WTC11 (cell line): Measurements from ENCODE around the gene TPK1. TPM values are rescaled to one million over a fixed set of nuclear protein-coding genes. Genes with fewer than 3 reads are reported as not detected.

ENCODE experiments used
- ATAC-seq: fragments of 200-7000 bp; cut with Tn5 transposase; 2 replicates; pipeline ENCODE4 v1.10.0; 2021; ENCODE audit warnings: mild to moderate bottlenecking, moderate library complexity
- CTCF ChIA-PET: fragments of 300-600 bp; sonication (Branson Sonifier 250); formaldehyde crosslinking; loops from one replicate; lab custom pipeline; 2021; ENCODE audit warnings: antibody characterized with exemption; lab: Charles Lee
- POLR2A ChIA-PET: fragments of 350-600 bp; sonication (Branson Sonifier 250); formaldehyde crosslinking; loops from one replicate; lab custom pipeline; 2021; ENCODE audit warnings: antibody characterized with exemption; lab: Charles Lee
- DNase-seq: peaks from one replicate; pipeline ENCODE4 v3.0.0; 2021; ENCODE audit warnings: low spot score
- H3K27ac Mint-ChIP-seq: 2 replicates; pipeline ENCODE4 v1.8.0; 2021; ENCODE audit warnings: mixed read lengths
- H3K27me3 Mint-ChIP-seq: 2 replicates; pipeline ENCODE4 v1.8.0; 2021; ENCODE audit warnings: low read depth, mild to moderate bottlenecking, moderate library complexity, mixed read lengths
- H3K36me3 Mint-ChIP-seq: 2 replicates; pipeline ENCODE4 v1.8.0; 2021; ENCODE audit warnings: mixed read lengths
- H3K4me1 Mint-ChIP-seq: 2 replicates; pipeline ENCODE4 v1.8.0; 2022; ENCODE audit warnings: mixed read lengths
- H3K4me3 Mint-ChIP-seq: 2 replicates; pipeline ENCODE4 v1.8.0; 2021; ENCODE audit warnings: mild to moderate bottlenecking, moderate library complexity, mixed read lengths
- H3K9me3 Mint-ChIP-seq: 2 replicates; pipeline ENCODE4 v1.8.0; 2021; ENCODE audit warnings: mixed read lengths
- CREB1 ChIP-seq: sonication (generic); formaldehyde crosslinking; IDR thresholded peaks from 2 replicates; pipeline ENCODE4 v1.8.0; 2023; ENCODE audit warnings: mild to moderate bottlenecking, missing genetic modification reagents
- ELF4 ChIP-seq: sonication (generic); formaldehyde crosslinking; IDR thresholded peaks from 2 replicates; pipeline ENCODE4 v1.8.1; 2022; ENCODE audit warnings: low read depth, mild to moderate bottlenecking, moderate library complexity, missing genetic modification reagents
- ESRRA ChIP-seq: sonication (generic); formaldehyde crosslinking; IDR thresholded peaks from 2 replicates; pipeline ENCODE4 v1.8.1; 2022; ENCODE audit warnings: mild to moderate bottlenecking, missing genetic modification reagents, borderline replicate concordance
- JUN ChIP-seq: sonication (generic); formaldehyde crosslinking; IDR thresholded peaks from 2 replicates; pipeline ENCODE4 v1.8.0; 2023; ENCODE audit warnings: mild to moderate bottlenecking, missing genetic modification reagents
- MXD4 ChIP-seq: fragments of 250-450 bp; sonication (Bioruptor Pico); IDR thresholded peaks from 2 replicates; pipeline ENCODE4 v1.8.0; 2021; ENCODE audit warnings: mild to moderate bottlenecking, moderate library complexity, borderline replicate concordance
- NFE2L1 ChIP-seq: sonication (generic); formaldehyde crosslinking; IDR thresholded peaks from 2 replicates; pipeline ENCODE4 v1.8.1; 2023; ENCODE audit warnings: missing genetic modification reagents
- NFYB ChIP-seq: sonication (generic); formaldehyde crosslinking; conservative IDR thresholded peaks from 2 replicates; pipeline ENCODE4 v1.8.0; 2022; ENCODE audit warnings: low read depth, missing genetic modification reagents
- RELA ChIP-seq: sonication (generic); formaldehyde crosslinking; IDR thresholded peaks from 2 replicates; pipeline ENCODE4 v1.8.1; 2022; ENCODE audit warnings: missing genetic modification reagents, mild to moderate bottlenecking, borderline replicate concordance
- SP1 ChIP-seq: sonication (generic); formaldehyde crosslinking; conservative IDR thresholded peaks from 2 replicates; pipeline ENCODE4 v1.8.1; 2022; ENCODE audit warnings: missing genetic modification reagents
- TCF7 ChIP-seq: sonication (generic); formaldehyde crosslinking; IDR thresholded peaks from 2 replicates; pipeline ENCODE4 v1.8.0; 2022; ENCODE audit warnings: mild to moderate bottlenecking, low read depth, missing genetic modification reagents, moderate library complexity
- TEAD1 ChIP-seq: sonication (generic); formaldehyde crosslinking; IDR thresholded peaks from 2 replicates; pipeline ENCODE4 v1.8.0; 2022; ENCODE audit warnings: mild to moderate bottlenecking, missing genetic modification reagents
- ZNF121 ChIP-seq: sonication (generic); formaldehyde crosslinking; IDR thresholded peaks from 2 replicates; pipeline ENCODE4 v1.8.0; 2023; ENCODE audit warnings: missing genetic modification reagents
- ZNF263 ChIP-seq: sonication (generic); formaldehyde crosslinking; IDR thresholded peaks from 2 replicates; pipeline ENCODE4 v1.8.1; 2022; ENCODE audit warnings: low read depth, mild to moderate bottlenecking, moderate library complexity, missing genetic modification reagents
- ZNF317 ChIP-seq: sonication (generic); formaldehyde crosslinking; IDR thresholded peaks from 2 replicates; pipeline ENCODE4 v1.8.1; 2023; ENCODE audit warnings: low read depth, mild to moderate bottlenecking, moderate library complexity, missing genetic modification reagents, borderline replicate concordance
- total RNA-seq: library from RNA; stranded (reverse); gene quantifications from 3 replicates; pipeline ENCODE4 v1.2.3, GENCODE V29; 2021
- TF ChIP-seq, protein P1 (sequence below): sonication (generic); formaldehyde crosslinking; IDR thresholded peaks from 2 replicates; pipeline ENCODE4 v1.8.0; 2022; ENCODE audit warnings: mild to moderate bottlenecking, missing genetic modification reagents
- TF ChIP-seq, protein P2 (sequence below): sonication (generic); formaldehyde crosslinking; IDR thresholded peaks from 2 replicates; pipeline ENCODE4 v1.8.0; 2022; ENCODE audit warnings: mild to moderate bottlenecking, missing genetic modification reagents
- TF ChIP-seq, protein P3 (sequence below): sonication (generic); formaldehyde crosslinking; IDR thresholded peaks from 2 replicates; pipeline ENCODE4 v1.8.0; 2022; ENCODE audit warnings: missing genetic modification reagents
- TF ChIP-seq, protein P4 (sequence below): sonication (generic); formaldehyde crosslinking; IDR thresholded peaks from 2 replicates; pipeline ENCODE4 v1.8.1; 2022; ENCODE audit warnings: low read depth, mild to moderate bottlenecking, moderate library complexity, missing genetic modification reagents, borderline replicate concordance
- TF ChIP-seq, protein P5 (sequence below): fragments of 250-450 bp; sonication (Bioruptor Pico); IDR thresholded peaks from 2 replicates; pipeline ENCODE4 v1.9.0; 2021; ENCODE audit warnings: mild to moderate bottlenecking
- TF ChIP-seq, protein P6 (sequence below): fragments of 250-450 bp; sonication (Bioruptor Pico); IDR thresholded peaks from 2 replicates; pipeline ENCODE4 v1.9.0; 2021; ENCODE audit warnings: mild to moderate bottlenecking

TPK1 gene
- total RNA-seq, 1 experiment from 2014 or later: 2.7 TPM

DNA sequence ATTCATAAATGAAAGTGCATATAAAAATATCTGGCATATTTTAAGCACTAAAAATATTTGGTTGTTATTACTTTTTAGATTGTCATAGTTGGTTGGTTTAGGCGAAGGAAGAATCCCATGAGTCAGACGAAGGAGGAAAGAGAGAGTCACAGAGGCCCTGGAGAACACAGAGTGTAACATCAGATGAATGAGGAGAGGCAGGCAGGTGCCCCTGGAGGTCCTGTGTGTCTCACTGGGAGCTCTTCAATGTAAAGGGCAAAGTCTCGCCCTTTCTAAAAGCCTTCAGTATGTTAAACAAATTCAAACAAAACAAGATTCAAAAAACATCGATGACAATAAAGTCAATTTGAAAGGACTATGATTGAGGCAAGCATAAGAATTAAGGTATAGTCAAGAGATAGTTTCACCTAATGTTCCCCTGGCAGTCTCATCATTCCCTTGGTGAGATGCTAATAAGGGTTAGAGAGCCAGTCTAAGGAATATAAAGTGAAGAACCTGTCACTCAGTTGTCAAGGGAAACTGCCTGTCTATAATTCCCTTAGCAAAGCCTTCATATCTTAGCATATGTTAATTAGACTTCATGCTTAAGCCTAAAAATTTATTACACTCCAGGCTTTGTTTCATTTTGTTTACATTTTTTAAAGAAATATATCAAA is 194.3 kb downstream of the TPK1 start:
- DNase-seq (no peak), ATAC-seq (peak; percentile 76)
- Mint-ChIP-seq H3K9me3 (no peaks in the 10 kb centered on the region), H3K27me3 (no peaks in the 10 kb centered on the region), H3K4me1 (peaks cover 7% of the 10 kb centered on the region), H3K27ac (no peak overlapping the region), H3K4me3 (no peak overlapping the region), H3K36me3 (no peaks in the 10 kb centered on the region)
- POLR2A ChIA-PET: no interaction called here
- TF ChIP-seq ZNF121 (CRISPR knock-in tag) (no peak), TCF7 (CRISPR knock-in tag) (no peak), RELA (CRISPR knock-in tag) (no peak), ESRRA (no peak)
- CTCF ChIA-PET: interaction anchor here (1.3 kb wide), 1 partner anchor 29 kb away, joined by 3 read pairs; no protein-coding TSS in a partner anchor

DNA sequence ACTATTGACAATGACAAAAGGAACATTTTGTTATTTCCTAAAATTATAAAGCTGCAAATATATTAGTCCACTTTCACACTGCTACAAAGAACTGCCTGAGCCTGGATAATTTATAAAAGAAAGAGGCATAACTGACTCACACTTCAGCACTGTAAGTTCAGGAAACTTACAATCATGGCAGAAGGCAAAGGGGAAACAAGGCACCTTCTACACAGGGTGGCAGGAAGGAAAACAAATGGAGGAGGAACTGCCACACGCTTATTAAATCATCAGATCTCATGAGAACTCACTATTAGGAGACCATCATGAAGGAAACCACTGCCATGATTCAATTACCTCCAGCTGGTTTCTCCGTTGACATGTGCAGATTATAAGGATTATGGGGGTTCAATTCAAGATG is 203.1 kb downstream of the TPK1 start:
- Mint-ChIP-seq H3K9me3 (peaks cover 24% of the 10 kb centered on the region), H3K4me3 (no peak overlapping the region), H3K36me3 (peaks cover 21% of the 10 kb centered on the region), H3K4me1 (peaks cover 6% of the 10 kb centered on the region), H3K27me3 (no peaks in the 10 kb centered on the region), H3K27ac (no peak overlapping the region)
- POLR2A ChIA-PET: no interaction called here
- CTCF ChIA-PET: no interaction called here
- TF ChIP-seq ZNF263 (CRISPR knock-in tag): no peak
- TF ChIP-seq CREB1 (CRISPR knock-in tag): no peak
- no peak for TF ChIP-seq ELF4 (CRISPR knock-in tag)
- TF ChIP-seq, protein P1, sequence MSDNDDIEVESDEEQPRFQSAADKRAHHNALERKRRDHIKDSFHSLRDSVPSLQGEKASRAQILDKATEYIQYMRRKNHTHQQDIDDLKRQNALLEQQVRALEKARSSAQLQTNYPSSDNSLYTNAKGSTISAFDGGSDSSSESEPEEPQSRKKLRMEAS (CRISPR knock-in tag): no peak
- TF ChIP-seq ZNF317 (CRISPR knock-in tag): no peak
- no peak for TF ChIP-seq NFYB (CRISPR knock-in tag)
- TF ChIP-seq, protein P2, sequence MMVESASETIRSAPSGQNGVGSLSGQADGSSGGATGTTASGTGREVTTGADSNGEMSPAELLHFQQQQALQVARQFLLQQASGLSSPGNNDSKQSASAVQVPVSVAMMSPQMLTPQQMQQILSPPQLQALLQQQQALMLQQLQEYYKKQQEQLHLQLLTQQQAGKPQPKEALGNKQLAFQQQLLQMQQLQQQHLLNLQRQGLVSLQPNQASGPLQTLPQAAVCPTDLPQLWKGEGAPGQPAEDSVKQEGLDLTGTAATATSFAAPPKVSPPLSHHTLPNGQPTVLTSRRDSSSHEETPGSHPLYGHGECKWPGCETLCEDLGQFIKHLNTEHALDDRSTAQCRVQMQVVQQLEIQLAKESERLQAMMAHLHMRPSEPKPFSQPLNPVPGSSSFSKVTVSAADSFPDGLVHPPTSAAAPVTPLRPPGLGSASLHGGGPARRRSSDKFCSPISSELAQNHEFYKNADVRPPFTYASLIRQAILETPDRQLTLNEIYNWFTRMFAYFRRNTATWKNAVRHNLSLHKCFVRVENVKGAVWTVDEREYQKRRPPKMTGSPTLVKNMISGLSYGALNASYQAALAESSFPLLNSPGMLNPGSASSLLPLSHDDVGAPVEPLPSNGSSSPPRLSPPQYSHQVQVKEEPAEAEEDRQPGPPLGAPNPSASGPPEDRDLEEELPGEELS (CRISPR knock-in tag): no peak
- TF ChIP-seq, protein P3, sequence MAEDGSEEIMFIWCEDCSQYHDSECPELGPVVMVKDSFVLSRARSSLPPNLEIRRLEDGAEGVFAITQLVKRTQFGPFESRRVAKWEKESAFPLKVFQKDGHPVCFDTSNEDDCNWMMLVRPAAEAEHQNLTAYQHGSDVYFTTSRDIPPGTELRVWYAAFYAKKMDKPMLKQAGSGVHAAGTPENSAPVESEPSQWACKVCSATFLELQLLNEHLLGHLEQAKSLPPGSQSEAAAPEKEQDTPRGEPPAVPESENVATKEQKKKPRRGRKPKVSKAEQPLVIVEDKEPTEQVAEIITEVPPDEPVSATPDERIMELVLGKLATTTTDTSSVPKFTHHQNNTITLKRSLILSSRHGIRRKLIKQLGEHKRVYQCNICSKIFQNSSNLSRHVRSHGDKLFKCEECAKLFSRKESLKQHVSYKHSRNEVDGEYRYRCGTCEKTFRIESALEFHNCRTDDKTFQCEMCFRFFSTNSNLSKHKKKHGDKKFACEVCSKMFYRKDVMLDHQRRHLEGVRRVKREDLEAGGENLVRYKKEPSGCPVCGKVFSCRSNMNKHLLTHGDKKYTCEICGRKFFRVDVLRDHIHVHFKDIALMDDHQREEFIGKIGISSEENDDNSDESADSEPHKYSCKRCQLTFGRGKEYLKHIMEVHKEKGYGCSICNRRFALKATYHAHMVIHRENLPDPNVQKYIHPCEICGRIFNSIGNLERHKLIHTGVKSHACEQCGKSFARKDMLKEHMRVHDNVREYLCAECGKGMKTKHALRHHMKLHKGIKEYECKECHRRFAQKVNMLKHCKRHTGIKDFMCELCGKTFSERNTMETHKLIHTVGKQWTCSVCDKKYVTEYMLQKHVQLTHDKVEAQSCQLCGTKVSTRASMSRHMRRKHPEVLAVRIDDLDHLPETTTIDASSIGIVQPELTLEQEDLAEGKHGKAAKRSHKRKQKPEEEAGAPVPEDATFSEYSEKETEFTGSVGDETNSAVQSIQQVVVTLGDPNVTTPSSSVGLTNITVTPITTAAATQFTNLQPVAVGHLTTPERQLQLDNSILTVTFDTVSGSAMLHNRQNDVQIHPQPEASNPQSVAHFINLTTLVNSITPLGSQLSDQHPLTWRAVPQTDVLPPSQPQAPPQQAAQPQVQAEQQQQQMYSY: no peak
- TF ChIP-seq MXD4 (CRISPR knock-in tag): no peak
- no peak for TF ChIP-seq SP1 (CRISPR knock-in tag)
- ATAC-seq: no peak
- no peak for DNase-seq

DNA sequence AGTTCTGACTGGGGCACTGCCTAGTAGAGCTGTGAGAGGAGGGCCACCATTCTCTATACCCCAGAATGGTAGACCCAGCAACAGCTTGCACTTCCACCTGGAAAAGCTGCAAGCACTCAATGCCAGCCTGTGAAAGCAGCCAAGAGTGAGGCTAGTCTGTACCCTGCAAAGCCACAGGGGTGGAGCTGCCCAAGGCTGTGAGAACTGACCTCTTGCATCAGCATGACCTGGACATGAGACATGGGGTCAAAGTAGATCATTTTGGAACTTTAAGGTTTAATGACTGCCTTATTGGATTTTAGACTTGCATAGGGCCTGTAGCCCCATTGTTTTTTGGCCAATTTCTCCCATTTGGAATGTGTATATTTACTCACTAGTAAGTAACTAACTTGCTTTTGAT is 206.3 kb downstream of the TPK1 start:
- H3K4me3 Mint-ChIP-seq: no peak overlapping the region
- ChIA-PET CTCF (no interaction called here), POLR2A (no interaction called here)
- no peaks in the 10 kb centered on the region for H3K27me3 Mint-ChIP-seq
- ATAC-seq (no peak), DNase-seq (no peak)
- peaks cover 6% of the 10 kb centered on the region for H3K4me1 Mint-ChIP-seq
- H3K36me3 Mint-ChIP-seq: peaks cover 21% of the 10 kb centered on the region
- no peak overlapping the region for H3K27ac Mint-ChIP-seq
- H3K9me3 Mint-ChIP-seq: peaks cover 29% of the 10 kb centered on the region
- no peak for TF ChIP-seq JUN (CRISPR knock-in tag)
- no peak for TF ChIP-seq NFE2L1 (CRISPR knock-in tag)
- TF ChIP-seq ELF4 (CRISPR knock-in tag): no peak
- TF ChIP-seq, protein P4, sequence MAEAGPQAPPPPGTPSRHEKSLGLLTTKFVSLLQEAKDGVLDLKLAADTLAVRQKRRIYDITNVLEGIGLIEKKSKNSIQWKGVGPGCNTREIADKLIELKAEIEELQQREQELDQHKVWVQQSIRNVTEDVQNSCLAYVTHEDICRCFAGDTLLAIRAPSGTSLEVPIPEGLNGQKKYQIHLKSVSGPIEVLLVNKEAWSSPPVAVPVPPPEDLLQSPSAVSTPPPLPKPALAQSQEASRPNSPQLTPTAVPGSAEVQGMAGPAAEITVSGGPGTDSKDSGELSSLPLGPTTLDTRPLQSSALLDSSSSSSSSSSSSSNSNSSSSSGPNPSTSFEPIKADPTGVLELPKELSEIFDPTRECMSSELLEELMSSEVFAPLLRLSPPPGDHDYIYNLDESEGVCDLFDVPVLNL (CRISPR knock-in tag): no peak
- TF ChIP-seq, protein P5, sequence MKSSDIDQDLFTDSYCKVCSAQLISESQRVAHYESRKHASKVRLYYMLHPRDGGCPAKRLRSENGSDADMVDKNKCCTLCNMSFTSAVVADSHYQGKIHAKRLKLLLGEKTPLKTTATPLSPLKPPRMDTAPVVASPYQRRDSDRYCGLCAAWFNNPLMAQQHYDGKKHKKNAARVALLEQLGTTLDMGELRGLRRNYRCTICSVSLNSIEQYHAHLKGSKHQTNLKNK (CRISPR knock-in tag): no peak
- no peak for TF ChIP-seq TEAD1 (CRISPR knock-in tag)
- TF ChIP-seq, protein P6, sequence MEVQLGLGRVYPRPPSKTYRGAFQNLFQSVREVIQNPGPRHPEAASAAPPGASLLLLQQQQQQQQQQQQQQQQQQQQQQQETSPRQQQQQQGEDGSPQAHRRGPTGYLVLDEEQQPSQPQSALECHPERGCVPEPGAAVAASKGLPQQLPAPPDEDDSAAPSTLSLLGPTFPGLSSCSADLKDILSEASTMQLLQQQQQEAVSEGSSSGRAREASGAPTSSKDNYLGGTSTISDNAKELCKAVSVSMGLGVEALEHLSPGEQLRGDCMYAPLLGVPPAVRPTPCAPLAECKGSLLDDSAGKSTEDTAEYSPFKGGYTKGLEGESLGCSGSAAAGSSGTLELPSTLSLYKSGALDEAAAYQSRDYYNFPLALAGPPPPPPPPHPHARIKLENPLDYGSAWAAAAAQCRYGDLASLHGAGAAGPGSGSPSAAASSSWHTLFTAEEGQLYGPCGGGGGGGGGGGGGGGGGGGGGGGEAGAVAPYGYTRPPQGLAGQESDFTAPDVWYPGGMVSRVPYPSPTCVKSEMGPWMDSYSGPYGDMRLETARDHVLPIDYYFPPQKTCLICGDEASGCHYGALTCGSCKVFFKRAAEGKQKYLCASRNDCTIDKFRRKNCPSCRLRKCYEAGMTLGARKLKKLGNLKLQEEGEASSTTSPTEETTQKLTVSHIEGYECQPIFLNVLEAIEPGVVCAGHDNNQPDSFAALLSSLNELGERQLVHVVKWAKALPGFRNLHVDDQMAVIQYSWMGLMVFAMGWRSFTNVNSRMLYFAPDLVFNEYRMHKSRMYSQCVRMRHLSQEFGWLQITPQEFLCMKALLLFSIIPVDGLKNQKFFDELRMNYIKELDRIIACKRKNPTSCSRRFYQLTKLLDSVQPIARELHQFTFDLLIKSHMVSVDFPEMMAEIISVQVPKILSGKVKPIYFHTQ (CRISPR knock-in tag): no peak
